GM12872 (cell line): ENCODE results near the gene ACKR3.

ENCODE experiments used
- TF ChIP-seq, protein P1 (sequence below): IDR thresholded peaks from 3 replicates; pipeline ENCODE4 v1.5.1; 2011; ENCODE audit warnings: low read depth, mild to moderate bottlenecking, low read length, moderate library complexity; ENCODE audit not compliant: insufficient read depth

Gene ACKR3

DNA sequence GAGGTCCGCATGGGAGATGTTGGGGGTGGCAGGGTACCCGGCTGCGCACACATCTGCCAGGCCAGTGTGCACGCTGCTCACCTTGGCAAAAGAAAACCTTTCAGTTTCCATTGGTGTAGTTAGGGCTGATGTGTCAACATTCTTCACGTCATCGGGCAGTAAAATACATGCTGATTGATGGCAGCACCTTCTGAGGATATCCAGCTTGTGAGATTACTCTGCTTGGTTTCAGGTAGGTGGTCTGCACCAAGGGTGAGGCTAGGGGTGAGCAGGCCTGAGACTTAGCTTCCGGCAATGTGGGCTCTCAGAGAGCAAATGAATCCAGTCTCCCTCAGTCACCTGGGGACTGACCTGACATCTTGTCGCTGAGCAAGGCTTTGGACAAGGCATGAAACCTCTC is 19.3 kb upstream of the ACKR3 start:
- TF ChIP-seq, protein P1, sequence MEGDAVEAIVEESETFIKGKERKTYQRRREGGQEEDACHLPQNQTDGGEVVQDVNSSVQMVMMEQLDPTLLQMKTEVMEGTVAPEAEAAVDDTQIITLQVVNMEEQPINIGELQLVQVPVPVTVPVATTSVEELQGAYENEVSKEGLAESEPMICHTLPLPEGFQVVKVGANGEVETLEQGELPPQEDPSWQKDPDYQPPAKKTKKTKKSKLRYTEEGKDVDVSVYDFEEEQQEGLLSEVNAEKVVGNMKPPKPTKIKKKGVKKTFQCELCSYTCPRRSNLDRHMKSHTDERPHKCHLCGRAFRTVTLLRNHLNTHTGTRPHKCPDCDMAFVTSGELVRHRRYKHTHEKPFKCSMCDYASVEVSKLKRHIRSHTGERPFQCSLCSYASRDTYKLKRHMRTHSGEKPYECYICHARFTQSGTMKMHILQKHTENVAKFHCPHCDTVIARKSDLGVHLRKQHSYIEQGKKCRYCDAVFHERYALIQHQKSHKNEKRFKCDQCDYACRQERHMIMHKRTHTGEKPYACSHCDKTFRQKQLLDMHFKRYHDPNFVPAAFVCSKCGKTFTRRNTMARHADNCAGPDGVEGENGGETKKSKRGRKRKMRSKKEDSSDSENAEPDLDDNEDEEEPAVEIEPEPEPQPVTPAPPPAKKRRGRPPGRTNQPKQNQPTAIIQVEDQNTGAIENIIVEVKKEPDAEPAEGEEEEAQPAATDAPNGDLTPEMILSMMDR, result no peak

DNA sequence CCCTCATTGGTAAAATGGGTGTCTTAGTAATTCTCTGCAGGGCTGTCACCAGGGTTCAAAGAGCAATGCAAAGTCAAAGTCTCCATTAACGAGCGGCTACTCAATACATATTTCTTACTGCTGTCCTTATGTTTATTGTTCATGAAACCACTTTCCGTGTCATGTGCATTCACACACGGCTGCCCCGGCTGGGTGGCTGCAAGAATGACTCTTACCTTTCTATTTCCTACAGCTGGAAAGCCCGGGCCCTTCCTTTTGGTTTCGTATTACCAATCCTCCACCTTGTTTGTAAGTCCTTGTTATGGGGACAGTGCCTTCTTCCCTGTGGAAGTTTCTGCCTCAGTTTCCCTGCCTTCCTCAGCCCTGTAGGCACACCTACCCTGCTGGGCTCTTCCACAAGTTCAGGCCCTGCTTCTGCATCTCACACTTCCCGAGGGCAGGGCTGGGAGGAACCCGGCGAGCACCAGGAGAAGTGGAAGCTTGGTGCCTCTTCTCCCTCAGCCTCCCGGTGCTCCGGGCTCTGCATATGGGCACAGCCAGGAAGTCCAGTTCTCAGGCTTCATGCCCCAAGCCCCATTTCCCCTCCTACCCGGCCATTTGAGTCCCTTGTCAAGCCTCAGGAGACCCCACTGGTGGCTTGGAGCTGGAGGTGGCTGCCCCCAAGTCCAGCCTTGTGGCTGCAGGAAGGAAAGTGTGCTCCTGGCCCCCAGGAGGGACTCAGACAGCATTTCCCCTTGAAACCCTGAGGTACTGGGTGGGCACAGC is 18.7 kb upstream of the ACKR3 start:
- TF ChIP-seq, protein P1, result no peak

DNA sequence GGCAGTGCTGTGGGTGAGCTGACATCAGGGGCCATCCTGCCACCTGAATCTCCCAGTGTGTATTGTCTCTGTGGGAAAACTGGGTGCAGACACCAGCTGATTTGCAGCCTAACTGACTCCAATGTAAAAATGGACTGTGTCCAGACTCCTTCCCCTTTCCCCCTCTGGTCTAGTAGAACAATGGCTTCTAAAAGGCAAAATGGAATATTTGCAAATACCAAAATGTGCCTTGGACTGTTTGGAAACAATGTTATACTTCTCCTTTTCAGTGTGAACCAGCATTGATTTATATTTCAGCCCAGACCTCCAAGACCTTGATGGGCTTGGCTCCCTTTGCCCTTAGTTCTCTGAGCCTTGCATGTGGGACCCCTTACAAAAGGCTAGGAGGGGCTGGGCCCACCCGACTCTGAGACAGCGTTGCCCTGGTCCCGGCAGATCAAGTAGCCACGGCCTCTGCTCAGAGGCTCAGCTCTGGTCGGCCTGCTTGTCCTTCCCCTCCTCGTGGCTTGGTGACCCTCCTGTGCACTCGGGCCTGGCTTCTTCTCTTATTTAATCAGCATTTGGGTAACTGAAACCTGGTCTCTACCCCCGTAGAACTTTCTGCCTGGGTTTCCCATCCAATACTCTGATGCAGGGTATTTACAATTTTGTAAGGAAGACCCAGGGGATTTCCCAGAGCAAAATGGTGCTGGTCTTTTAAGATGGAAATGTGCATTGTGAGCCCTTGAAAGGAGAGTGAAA is 18.0 kb upstream of the ACKR3 start:
- TF ChIP-seq, protein P1, result no peak

DNA sequence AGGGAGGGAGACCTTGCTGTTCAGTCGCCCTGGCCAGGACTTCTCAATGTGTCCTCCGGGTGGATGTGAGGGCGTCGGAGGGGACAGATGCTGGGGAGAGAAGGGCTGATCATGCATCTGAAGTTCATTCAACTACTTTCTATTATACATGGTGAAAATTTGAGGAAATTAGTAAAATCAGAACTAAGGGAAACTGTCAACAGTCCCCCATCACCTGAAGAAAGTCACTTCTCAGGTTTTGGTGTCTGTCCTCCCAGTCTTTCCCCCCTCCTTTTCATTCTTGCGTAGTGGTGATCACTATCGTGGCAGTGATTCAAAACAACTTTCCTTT is 17.4 kb upstream of the ACKR3 start:
- TF ChIP-seq, protein P1, result no peak

DNA sequence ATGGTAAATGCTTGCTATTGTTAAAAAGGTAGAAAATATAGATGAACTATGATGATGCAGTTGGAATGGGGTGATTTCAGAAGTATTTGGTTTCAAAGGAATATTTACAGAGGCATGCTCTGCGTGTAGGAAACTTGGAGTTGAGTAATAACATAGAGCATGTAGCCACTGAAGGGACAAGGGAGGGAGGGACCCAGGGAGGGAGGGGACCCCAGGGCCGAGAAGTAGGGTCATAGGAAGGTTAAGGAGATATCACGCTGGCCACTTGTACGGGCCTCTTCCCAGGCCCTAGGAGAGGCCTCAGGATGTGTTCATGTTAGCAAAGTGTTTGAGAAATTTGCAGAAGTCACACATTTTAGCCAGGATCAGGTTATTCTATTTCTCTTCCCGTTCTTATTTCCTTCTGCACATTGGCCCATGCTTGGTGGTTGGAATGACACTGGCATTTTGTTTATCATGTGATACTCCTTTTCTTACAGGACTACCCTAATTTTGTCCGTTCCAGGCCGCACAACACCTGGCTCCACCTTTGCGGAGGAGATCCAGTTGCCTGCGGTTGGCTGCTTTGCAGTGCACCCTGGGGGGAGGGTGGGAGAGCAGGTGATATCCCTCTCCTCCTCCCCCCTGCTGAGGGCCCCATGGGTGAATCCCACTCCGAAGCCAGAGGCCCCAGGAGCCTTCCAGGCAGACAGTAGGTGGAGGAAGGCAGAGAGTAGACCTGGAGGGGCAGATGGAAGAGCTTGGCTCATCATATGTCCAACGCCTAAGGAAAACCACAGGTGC is 16.9 kb upstream of the ACKR3 start:
- TF ChIP-seq, protein P1, result no peak

DNA sequence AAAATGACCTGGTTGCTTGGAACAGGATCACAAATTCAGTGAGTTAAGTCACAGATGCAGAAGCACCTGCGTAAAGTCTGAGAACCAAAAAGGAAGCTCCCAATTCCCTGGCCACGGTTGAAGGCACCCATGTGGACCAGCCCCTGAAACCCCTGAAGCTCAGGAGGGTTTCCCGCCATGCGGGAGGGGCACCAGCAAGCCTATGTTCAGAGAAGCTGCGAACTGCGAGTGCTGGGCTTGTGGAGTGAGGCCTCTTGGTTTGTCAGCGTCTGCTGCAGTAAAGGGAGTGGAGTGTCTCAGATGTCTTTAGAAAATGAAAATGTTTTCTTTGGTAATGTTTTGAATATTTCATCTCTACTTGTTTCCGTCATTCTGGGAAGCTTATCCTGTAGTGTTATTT is 16.1 kb upstream of the ACKR3 start:
- TF ChIP-seq, protein P1, result no peak

DNA sequence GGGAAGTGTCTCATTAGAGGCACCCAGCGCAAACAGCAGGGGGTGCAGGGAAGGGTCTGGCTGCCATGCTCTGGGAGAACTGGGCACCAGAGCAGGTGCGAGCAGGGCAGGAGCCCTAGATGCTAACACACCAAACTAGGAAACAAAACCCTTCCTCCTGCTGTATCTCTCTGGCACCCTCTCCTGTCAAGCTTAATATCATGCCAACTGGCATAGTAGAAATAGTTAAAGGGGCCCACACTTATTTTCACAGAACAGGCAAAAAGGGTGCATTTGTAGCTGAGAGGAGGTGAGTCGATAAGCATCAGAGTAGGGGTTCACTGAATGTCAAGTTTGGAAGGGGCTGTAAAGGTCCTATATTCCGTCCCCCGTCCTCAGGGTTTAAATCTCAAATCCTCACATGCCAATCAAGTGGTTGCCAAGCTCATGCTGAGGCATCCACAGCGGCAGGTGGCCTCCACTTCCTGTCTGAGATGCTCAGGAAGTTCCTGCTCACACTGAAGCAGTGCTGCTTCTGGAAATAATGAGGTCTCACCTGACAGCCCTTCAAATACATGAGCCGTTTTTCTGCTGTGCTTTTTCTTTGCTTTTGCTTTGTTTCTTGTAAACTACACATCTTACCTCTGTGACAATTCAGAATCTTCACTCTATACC is 14.9 kb upstream of the ACKR3 start:
- TF ChIP-seq, protein P1, result no peak
